Esophagus muscularis mucosa (tissue), 4 donors: ENCODE results near the gene MT1G. TPM values are rescaled to one million over a fixed set of nuclear protein-coding genes. Genes with fewer than 3 reads are reported as not detected.

Experiments
- DNase-seq: peaks from one replicate; pipeline ENCODE4 v3.0.0-alpha.2; 2017; ENCODE audit errors: extremely low spot score
- H3K27ac ChIP-seq, 4 donors: fragments of 200-600 bp; sonication (generic); replicated peaks in 1 of 4; 1 replicate in 3 of 4; 2 replicates in 1 of 4; pipeline ENCODE4 v1.5.1; 2016 to 2019; ENCODE audit warnings: mild to moderate bottlenecking in 1 of 4
- H3K27me3 ChIP-seq, 4 donors: fragments of 200-600 bp; sonication (generic); one replicate each; pipeline versions ENCODE4 v1.5.1 to v1.6.0; 2016 to 2019
- H3K36me3 ChIP-seq, 4 donors: fragments of 200-600 bp; sonication (generic); one replicate each; pipeline ENCODE4 v1.5.1; 2016 to 2019
- H3K4me1 ChIP-seq, 4 donors: fragments of 200-600 bp; sonication (generic); one replicate each; pipeline ENCODE4 v1.5.1; 2016 to 2019
- H3K4me3 ChIP-seq, 4 donors: fragments of 200-600 bp; sonication (generic); 1 replicate in 2 of 4; 2 replicates in 2 of 4; pipeline ENCODE4 v1.5.1; 2016 to 2019; ENCODE audit warnings: mild to moderate bottlenecking in 4 of 4, moderate library complexity in 1 of 4
- H3K9me3 ChIP-seq, 4 donors: fragments of 200-600 bp; sonication (generic); 1 replicate in 3 of 4; 2 replicates in 1 of 4; pipeline ENCODE4 v1.5.1; 2016 to 2019
- EP300 ChIP-seq: sonication (generic); formaldehyde crosslinking; IDR thresholded peaks from one replicate; pipeline ENCODE4 v1.6.1; 2017; ENCODE audit warnings: antibody characterized with exemption
- POLR2A ChIP-seq: fragments of 450-650 bp; IDR thresholded peaks from one replicate; pipeline ENCODE4 v1.6.1; 2017; ENCODE audit warnings: antibody characterized with exemption, moderate library complexity, mild to moderate bottlenecking, low read depth
- POLR2AphosphoS5 ChIP-seq, 2 donors: sonication (generic); formaldehyde crosslinking; IDR thresholded peaks; one replicate each; pipeline ENCODE4 v1.6.1; 2017; ENCODE audit warnings: antibody characterized with exemption in 2 of 2
- WGBS: methylation state at CpG from one replicate; pipeline ENCODE4 v1.1.5; 2018; 5-methylcytosine and 5-hydroxymethylcytosine counted together
- intact Hi-C: fragments of 100-400 bp; cut with DNase I; formaldehyde crosslinking; loops from one replicate; pipeline ENCODE4 v1.15.1; 2023
- total RNA-seq, 4 donors: library from RNA; depleted of rRNA; stranded (reverse); fragments of >200 nt; gene quantifications; one replicate each; pipeline versions ENCODE4 v1.1.0 to v1.2.1, GENCODE V29; 2016
- TF ChIP-seq, protein P1 (sequence below), 3 experiments: fragments of 200-600 bp in 2 of 3; fragments of 450-650 bp in 1 of 3; sonication (generic) in 2 of 3; IDR thresholded peaks; one replicate each; pipeline ENCODE4 v1.5.1; 2017 to 2019; ENCODE audit warnings: antibody characterized with exemption in 3 of 3, mild to moderate bottlenecking in 2 of 3, moderate library complexity in 1 of 3

Gene MT1G
- total RNA-seq, 4 donors from 2014 or later, result 4.9 to 59.0 (median 19.0) TPM; not detected in 1

DNA sequence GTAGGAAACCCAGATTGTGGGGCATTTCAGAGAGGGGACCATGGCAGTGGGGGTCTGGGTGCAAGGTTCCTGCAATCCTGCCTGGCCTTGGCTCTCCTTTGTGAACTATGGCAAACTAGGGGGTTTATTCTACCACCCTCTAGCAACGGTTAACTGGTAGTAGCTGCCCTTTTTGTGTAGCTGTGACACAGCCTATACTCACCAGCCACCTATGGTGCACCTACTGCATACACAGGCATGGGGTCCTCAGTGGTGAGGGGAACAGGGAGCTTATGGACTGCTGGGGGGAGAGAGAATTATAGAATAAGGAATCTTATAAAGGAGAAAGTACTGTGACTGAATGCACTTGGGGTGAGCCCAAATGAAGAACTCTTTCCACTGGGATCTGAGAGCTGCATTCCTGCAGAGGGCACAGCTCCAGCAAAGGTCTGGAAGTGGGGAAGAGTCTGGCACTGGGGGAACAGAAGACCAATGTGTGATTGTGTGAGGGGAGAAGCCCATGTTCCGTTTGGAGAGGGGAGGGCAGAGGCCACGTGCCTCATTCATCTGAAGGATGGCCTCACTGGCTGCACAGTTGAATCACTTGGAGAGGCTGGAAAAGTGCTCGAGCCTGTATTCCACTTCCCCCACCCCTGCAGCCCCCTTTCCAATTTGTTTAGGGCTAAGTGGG, 16.5 kb upstream of the MT1G start:
- intact Hi-C loops, result loop anchor here (5.0 kb wide), 1 partner anchor 47 kb away; the partner anchor contains the start of gene MT1A

DNA sequence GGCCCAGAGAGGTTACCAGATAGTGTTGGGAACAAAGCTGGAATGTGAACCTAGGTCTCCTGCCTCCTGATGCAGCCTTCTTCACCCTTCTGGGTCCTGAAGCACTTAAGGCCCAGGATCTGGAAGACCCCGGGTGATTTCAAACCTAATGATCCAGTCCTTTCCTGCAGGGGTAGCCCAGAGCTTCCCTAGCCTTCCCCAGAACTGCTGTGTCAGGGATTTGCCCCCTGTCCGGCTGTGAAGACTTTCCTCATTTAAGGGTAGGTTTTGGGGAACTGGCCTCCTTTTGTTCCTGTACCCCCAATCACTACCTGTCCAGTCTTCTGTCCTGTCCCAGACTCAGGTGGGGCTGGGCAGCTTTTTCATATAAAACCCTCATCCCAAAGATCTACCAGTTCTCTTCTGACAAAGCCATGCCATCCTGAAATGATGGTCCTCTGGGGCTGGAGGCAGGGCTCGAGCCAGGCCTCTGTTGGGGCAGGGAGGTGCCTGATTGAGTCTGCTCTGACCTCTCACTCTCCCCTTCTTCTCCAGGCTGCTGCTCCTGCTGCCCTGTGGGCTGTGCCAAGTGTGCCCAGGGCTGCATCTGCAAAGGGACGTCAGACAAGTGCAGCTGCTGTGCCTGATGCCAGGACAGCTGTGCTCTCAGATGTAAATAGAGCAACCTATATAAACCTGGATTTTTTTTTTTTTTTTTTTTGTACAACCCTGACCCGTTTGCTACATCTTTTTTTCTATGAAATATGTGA, 15.7 kb upstream of the MT1G start:
- intact Hi-C loops, result loop anchor here (2.0 to 5.0 kb wide), 2 partner anchors 46 to 75 kb away; partner anchors contain the start of genes MT1A and MT2A
- 67% methylated on average over 5 of the region's 5 CpGs for WGBS
- DNase-seq, result no peak
- H3K27me3 ChIP-seq, result no peaks in the 10 kb centered on the region
- TF ChIP-seq POLR2A (peak; percentile 23), POLR2AphosphoS5 (IDR thresholded peaks at IDR 0.05) (no peak)
- H3K4me3 ChIP-seq, result peak overlapping the region; percentile 51 to 68 (median 62)
- H3K27ac ChIP-seq, result peak overlapping the region; percentile 67 to 86 (median 84)
- H3K4me1 ChIP-seq, result peaks cover 35 to 50% (median 42%) of the 10 kb centered on the region in 4 donors
- no peaks in the 10 kb centered on the region for H3K36me3 ChIP-seq
- H3K9me3 ChIP-seq, result peaks cover 0 to 7% (median 6%) of the 10 kb centered on the region in 4 donors

More for the DNA sequence above, 16.5 kb upstream of the MT1G start:
- no peaks in the 10 kb centered on the region for H3K27me3 ChIP-seq
- TF ChIP-seq POLR2A (no peak), POLR2AphosphoS5 (IDR thresholded peaks at IDR 0.05) (no peak), EP300 (no peak)
- TF ChIP-seq, protein P1, sequence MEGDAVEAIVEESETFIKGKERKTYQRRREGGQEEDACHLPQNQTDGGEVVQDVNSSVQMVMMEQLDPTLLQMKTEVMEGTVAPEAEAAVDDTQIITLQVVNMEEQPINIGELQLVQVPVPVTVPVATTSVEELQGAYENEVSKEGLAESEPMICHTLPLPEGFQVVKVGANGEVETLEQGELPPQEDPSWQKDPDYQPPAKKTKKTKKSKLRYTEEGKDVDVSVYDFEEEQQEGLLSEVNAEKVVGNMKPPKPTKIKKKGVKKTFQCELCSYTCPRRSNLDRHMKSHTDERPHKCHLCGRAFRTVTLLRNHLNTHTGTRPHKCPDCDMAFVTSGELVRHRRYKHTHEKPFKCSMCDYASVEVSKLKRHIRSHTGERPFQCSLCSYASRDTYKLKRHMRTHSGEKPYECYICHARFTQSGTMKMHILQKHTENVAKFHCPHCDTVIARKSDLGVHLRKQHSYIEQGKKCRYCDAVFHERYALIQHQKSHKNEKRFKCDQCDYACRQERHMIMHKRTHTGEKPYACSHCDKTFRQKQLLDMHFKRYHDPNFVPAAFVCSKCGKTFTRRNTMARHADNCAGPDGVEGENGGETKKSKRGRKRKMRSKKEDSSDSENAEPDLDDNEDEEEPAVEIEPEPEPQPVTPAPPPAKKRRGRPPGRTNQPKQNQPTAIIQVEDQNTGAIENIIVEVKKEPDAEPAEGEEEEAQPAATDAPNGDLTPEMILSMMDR (IDR thresholded peaks at IDR 0.05), result no peak
- H3K9me3 ChIP-seq, result peaks cover 0 to 7% (median 6%) of the 10 kb centered on the region in 4 donors
- DNase-seq, result no peak
- peak overlapping the region; percentile 67 to 86 (median 84) for H3K27ac ChIP-seq
- WGBS, result 61% methylated on average over 4 of the region's 4 CpGs
- H3K4me1 ChIP-seq, result peaks cover 35 to 50% (median 42%) of the 10 kb centered on the region in 4 donors
- no peaks in the 10 kb centered on the region for H3K36me3 ChIP-seq
- peak overlapping the region; percentile 51 to 68 (median 62) for H3K4me3 ChIP-seq

DNA sequence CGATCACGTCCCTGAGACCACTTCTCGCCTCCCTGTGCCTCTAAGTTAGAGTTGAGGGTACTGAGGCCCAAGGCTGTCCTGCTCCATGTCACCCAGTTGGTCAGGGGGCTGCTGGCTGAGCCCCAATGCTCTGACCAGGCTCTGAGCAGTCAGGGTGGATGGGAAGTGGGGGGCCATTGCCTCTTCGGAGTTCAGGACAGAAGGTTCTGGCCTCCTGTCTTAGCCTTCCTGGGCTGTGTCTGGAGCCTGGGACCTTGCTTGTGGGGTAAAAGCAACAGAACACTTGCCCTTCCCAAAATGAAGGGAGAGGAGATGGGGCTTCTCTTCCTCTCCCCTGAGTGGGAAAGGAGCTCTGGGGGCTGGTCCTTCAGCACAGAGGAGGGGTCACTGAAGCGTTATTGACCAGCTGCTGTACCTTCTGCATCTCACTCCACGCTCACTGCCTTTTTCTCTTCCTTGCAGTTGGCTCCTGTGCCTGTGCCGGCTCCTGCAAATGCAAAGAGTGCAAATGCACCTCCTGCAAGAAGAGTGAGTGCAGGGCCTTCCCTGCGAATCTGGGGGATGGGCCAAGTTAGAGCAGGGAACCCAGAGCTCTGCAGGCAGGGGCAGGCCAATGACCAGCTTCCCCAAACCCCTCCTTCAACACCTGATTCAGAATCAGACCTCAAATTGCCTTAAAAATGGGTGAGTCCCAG, 15.0 kb upstream of the MT1G start:
- no peaks in the 10 kb centered on the region for H3K36me3 ChIP-seq
- DNase-seq, result no peak
- H3K9me3 ChIP-seq, result peaks cover 0 to 7% (median 6%) of the 10 kb centered on the region in 4 donors
- H3K4me3 ChIP-seq, result peak overlapping the region; percentile 51 to 68 (median 62)
- H3K4me1 ChIP-seq, result peaks cover 35 to 50% (median 42%) of the 10 kb centered on the region in 4 donors
- WGBS, result 38% methylated on average over 7 of the region's 8 CpGs
- TF ChIP-seq, protein P1 (IDR thresholded peaks at IDR 0.05), result no peak
- TF ChIP-seq EP300 (no peak), POLR2A (no peak), POLR2AphosphoS5 (IDR thresholded peaks at IDR 0.05) (no peak)
- H3K27me3 ChIP-seq, result no peaks in the 10 kb centered on the region
- H3K27ac ChIP-seq, result peak overlapping the region; percentile 67 to 86 (median 84)
- intact Hi-C loops, result loop anchor here (2.0 to 5.0 kb wide), 2 partner anchors 46 to 74 kb away; partner anchors contain the start of genes MT1A and MT2A

DNA sequence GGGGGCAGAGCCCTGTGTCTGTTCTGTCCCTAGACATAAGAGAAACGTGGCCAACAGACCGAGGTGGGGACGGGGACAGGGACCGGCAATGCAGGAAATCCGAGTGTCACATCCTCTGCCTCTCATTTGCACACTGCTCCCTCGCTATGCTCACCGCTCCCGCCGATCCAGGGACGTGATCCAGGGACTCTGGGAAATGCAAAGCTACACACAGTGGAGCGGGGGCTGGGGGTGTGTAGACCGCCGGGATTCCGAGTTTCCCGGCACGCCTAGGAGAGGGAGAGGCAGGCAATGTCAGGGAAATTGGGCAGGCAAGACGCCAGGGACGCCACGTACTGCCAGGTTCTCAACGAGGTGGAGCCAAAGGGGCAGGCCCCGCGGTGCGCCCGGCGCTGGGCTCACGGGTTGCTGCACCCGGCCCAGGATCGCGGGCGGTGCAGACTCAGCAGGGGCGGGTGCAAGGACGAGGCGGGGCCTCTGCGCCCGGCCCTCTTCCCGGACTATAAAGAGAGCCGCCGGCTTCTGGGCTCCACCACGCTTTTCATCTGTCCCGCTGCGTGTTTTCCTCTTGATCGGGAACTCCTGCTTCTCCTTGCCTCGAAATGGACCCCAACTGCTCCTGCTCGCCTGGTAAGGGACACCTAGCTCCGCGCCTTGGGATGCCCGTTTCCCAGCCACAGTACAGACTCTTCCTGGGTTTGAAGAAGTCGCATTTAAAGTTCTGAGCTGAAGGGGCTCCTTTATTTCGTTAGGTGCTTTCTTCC, 14.3 kb upstream of the MT1G start, which contains the start of gene MT1X:
Gene MT1X (plus strand): TSS at position 532 of the 764 bp plus-strand sequence. CDS start 71 bp downstream, at position 603.
- Histone ChIP-seq H3K4me1 (peaks cover 35 to 50% (median 42%) of the 10 kb centered on the region in 4 donors), H3K9me3 (peaks cover 0 to 7% (median 5%) of the 10 kb centered on the region in 4 donors), H3K27ac (peak within 1 kb of the TSS; percentile 67 to 86 (median 84)), H3K36me3 (no peaks in the 10 kb centered on the region), H3K27me3 (peaks cover 0 to 3% (median 0%) of the 10 kb centered on the region in 4 donors), H3K4me3 (peak within 1 kb of the TSS; percentile 51 to 68 (median 62))
- peak; percentile 98 for DNase-seq
- TF ChIP-seq POLR2A (peak; percentile 99), EP300 (peak; percentile 98), POLR2AphosphoS5 (IDR thresholded peaks at IDR 0.05) (peak; percentile 95 to 99)
- TF ChIP-seq, protein P1 (IDR thresholded peaks at IDR 0.05), result no peak
- WGBS, result 1% methylated on average over 16 of the region's 49 CpGs
- intact Hi-C loops, result loop anchor here (2.0 to 5.0 kb wide), 2 partner anchors 45 to 73 kb away; partner anchors contain the start of genes MT1A and MT2A
